ENCODE measurements around the gene TRAM2. TPM values are rescaled to one million over a fixed set of nuclear protein-coding genes. Genes with fewer than 3 reads are reported as not detected.

TRAM2 gene
- total RNA-seq, 1 experiment from 2014 or later = 21.2 TPM

DNA sequence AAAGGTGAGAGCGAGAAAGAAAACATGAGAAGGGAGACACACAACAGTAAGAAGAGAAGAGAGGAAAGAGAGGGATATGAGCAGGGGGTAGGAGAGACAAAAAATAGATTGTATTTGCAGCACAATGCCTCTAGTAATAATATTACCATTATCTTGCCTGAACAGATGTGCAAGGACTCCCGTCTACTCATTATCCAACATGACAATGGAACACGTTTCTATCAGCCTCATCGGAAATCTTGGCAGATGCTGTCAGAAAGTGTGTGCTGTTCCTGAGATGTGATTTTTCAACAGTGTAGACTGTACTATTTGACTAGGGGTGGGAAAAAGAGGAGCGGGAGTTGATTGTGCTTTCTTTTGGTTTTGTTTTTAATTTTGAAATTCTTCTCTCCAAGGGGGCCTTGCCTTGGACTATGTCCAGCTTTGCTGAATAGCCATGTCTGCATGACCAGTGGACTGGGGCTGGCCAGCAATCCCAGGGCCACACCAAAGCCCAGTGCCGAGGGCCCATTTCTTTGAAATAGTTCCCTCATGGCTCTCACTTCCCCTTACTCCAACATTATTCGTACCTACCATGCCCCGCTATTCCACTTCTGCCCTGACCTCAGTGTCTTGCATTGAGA, 11.3 kb upstream of the TRAM2 start:
- TF ChIP-seq, protein P1, sequence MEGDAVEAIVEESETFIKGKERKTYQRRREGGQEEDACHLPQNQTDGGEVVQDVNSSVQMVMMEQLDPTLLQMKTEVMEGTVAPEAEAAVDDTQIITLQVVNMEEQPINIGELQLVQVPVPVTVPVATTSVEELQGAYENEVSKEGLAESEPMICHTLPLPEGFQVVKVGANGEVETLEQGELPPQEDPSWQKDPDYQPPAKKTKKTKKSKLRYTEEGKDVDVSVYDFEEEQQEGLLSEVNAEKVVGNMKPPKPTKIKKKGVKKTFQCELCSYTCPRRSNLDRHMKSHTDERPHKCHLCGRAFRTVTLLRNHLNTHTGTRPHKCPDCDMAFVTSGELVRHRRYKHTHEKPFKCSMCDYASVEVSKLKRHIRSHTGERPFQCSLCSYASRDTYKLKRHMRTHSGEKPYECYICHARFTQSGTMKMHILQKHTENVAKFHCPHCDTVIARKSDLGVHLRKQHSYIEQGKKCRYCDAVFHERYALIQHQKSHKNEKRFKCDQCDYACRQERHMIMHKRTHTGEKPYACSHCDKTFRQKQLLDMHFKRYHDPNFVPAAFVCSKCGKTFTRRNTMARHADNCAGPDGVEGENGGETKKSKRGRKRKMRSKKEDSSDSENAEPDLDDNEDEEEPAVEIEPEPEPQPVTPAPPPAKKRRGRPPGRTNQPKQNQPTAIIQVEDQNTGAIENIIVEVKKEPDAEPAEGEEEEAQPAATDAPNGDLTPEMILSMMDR (conservative IDR thresholded peaks at IDR 0.05) = no peak
- H2BK20ac ChIP-seq (ENCODE audit: low read depth, low read length, poor library complexity, severe bottlenecking) = no peak overlapping the region
- H2BK15ac ChIP-seq (ENCODE audit: low read depth, low read length) = no peak overlapping the region
- no peaks in the 10 kb centered on the region for H4K20me1 ChIP-seq (ENCODE audit: control insufficient read depth, insufficient read depth, insufficient read length)
- no peak overlapping the region for H3K4me3 Mint-ChIP-seq
- H3K27me3 Mint-ChIP-seq (ENCODE audit: low read depth) = no peaks in the 10 kb centered on the region
- H3K9me3 ChIP-seq (ENCODE audit: control insufficient read depth, low read depth, low read length) = no peaks in the 10 kb centered on the region
- WGBS (ENCODE audit: extremely low coverage, insufficient read length, low lambda C conversion rate) = no CpG with 5 or more reads among the region's 8 CpGs
- no peak overlapping the region for H3K14ac ChIP-seq (ENCODE audit: insufficient read depth, low read length)
- no peak overlapping the region for H3K27ac Mint-ChIP-seq
- H3K56ac ChIP-seq (ENCODE audit: insufficient read length, low read depth, low read length) = no peak overlapping the region
- H3K27me3 ChIP-seq (ENCODE audit: insufficient read depth, low read length) = no peaks in the 10 kb centered on the region; the same call in 1 of the 2 replicates
- no peak overlapping the region for H3K18ac ChIP-seq (ENCODE audit: insufficient read length, low read depth, low read length)
- no peak overlapping the region for H4K8ac ChIP-seq (replicated peaks; ENCODE audit: insufficient read length, low read depth, low read length)
- H3K79me2 ChIP-seq (ENCODE audit: insufficient read depth, low read length) = no peaks in the 10 kb centered on the region
- no peaks in the 10 kb centered on the region for H3K9me3 Mint-ChIP-seq
- no peak overlapping the region for H3T11ph ChIP-seq (ENCODE audit: low read length)
- H2BK5ac ChIP-seq (ENCODE audit: insufficient read length, low read length) = no peak overlapping the region
- no peak overlapping the region for H2BK120ac ChIP-seq (ENCODE audit: low read depth, low read length, poor library complexity, severe bottlenecking)
- no peak overlapping the region for H2BK12ac ChIP-seq (ENCODE audit: insufficient read length, low read depth, low read length)
- H3K23ac ChIP-seq (ENCODE audit: insufficient read length, low read depth, low read length) = no peak overlapping the region
- H3K27ac ChIP-seq (ENCODE audit: insufficient read length, low read depth, low read length) = no peak overlapping the region
- no peak overlapping the region for H2AK5ac ChIP-seq (ENCODE audit: insufficient read length, low read length)
- no peaks in the 10 kb centered on the region for H3K23me2 ChIP-seq (ENCODE audit: insufficient read length, low read depth, low read length, poor library complexity, severe bottlenecking)
- no peak overlapping the region for H3K9ac ChIP-seq (ENCODE audit: extremely low read depth, insufficient read length, low read length)
- H3K4ac ChIP-seq (ENCODE audit: low read depth, low read length) = no peak overlapping the region
- H2AFZ ChIP-seq (ENCODE audit: low read length) = no peak overlapping the region
- H3K79me1 ChIP-seq (ENCODE audit: insufficient read depth, low read depth, low read length, poor library complexity, severe bottlenecking) = no peaks in the 10 kb centered on the region
- no peaks in the 10 kb centered on the region for H3K4me1 ChIP-seq (ENCODE audit: insufficient read depth, low read length)
- H4K5ac ChIP-seq (ENCODE audit: insufficient read length, low read depth, low read length) = no peak overlapping the region
- no peak overlapping the region for H4K91ac ChIP-seq (ENCODE audit: insufficient read length, low read depth, low read length)
- no peak for DNase-seq
- H3K4me1 Mint-ChIP-seq = peaks cover 14% of the 10 kb centered on the region in 2 experiments
- H3K36me3 Mint-ChIP-seq (ENCODE audit: insufficient read depth in 1 of 3, low read depth in 3 of 3) = no peaks in the 10 kb centered on the region
- no peak overlapping the region for H3K4me2 ChIP-seq (ENCODE audit: insufficient read depth, insufficient read length, low read length)

Data from H9 (cell line).